AG20443 (cell line): ENCODE results near the gene LORICRIN.
"Not testable (repeated sequence)": the region's sequence is repeated elsewhere in the genome, so short reads cannot be mapped to it uniquely, and the experiment has no call there.

ENCODE experiments used
- DNase-seq: peaks from one replicate; pipeline ENCODE4 v3.0.0; 2012; ENCODE audit warnings: low spot score, mixed read lengths

The LORICRIN gene, protein sequence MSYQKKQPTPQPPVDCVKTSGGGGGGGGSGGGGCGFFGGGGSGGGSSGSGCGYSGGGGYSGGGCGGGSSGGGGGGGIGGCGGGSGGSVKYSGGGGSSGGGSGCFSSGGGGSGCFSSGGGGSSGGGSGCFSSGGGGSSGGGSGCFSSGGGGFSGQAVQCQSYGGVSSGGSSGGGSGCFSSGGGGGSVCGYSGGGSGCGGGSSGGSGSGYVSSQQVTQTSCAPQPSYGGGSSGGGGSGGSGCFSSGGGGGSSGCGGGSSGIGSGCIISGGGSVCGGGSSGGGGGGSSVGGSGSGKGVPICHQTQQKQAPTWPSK

DNA sequence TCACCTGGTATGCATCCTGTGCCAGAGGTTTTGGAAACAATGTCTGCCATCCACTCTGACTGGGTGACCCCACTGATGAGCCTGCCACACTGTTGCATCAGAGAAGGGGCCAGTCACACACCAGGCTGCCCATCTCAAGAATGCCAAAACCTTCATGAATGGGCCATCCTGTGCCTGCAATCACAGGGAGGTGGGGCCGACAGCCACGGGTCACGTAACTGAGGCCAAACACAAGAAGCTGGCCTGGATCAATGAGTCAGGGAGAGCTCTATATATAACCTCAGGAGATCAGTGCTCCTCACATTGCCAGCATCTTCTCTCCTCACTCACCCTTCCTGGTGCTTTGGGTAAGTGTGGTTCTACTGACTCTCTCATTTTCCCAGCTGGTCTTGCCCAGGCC lies at the start of gene LORICRIN:
Gene LORICRIN (plus strand): TSS at position 301 of the 400 bp plus-strand sequence. CDS start 1,263 bp downstream, outside the sequence.
- DNase-seq, result no peak

DNA sequence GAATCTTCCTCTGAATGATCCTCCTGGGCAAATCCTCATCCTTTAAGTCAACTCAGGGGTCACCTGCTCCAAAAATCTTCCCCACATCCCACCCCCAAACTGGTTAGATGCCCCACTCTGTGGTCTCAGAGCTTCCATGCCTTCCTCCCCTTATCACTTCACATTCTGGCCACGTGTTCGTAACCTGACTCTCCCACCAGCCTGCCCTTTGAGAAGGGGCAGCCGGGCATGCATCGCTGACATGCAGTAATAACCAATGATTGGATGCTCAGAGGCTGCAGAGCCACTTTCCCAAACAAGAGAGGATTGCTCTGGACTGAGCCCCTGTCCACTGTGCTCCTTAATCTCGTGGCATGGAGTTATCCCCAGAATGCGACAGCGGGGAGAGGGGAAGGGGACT lies 49.3 kb upstream of the LORICRIN start:
- DNase-seq, result no peak

DNA sequence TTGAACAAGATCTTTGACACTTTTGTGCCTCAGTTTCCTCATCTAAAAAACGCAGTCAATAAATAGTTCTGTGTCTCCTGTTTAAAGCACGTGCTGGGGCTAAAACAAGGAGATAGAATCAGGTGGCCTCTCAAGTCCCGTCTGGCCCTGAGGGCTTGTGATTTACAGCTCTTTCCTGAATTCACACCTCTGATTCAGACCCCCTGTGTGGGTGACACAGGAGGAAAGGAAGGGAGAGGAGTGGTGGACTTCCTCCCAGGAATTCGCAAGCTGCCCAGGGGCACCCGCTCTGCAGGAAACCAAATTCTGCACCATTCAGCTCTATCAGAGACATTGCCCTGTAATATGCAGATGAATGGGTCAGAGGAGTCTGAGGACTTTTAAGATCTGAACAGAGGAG lies 47.3 kb upstream of the LORICRIN start:
- DNase-seq, result no peak

DNA sequence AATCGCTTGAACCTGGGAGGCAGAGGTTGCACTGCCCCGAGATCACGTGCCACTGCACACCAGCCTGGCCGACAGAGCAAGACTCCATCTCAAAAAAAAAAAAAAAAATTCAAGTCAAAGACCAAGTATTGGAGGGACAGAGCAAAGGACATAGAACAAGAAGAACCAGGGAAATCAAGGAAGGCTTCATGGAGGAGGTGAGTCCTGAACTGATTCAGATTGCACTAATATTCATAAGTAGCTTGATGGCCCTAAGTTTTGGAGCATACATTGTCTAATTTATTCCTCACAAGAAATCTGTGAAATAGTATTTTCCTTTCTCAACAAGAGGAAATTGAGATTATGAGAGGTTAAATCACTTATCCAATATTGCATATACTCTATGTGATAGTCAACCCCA lies 46.0 kb upstream of the LORICRIN start:
- no peak for DNase-seq

DNA sequence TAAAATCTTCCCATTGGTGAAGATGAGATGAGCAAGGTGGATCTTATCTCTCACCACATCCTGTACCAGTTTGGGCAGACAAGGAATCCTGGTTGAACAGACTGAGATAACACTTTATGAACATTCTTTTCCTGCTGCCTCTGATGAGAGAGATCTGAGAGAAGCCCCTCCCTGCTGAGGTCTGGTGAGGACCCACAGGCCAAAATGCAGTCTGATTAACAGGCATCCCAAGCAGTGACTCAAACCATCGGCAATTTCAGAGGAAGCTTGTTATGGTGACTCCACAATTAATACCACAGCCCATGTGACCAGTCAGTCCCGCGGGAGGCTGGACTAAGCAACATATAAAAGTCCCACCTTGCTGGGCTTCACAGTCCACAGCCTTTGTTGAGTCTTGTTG lies 42.3 kb upstream of the LORICRIN start, which contains the start of gene PRR9:
Gene PRR9 (plus strand): TSS at position 373 of the 400 bp plus-strand sequence. CDS start 561 bp downstream, outside the sequence.
- DNase-seq, result no peak

DNA sequence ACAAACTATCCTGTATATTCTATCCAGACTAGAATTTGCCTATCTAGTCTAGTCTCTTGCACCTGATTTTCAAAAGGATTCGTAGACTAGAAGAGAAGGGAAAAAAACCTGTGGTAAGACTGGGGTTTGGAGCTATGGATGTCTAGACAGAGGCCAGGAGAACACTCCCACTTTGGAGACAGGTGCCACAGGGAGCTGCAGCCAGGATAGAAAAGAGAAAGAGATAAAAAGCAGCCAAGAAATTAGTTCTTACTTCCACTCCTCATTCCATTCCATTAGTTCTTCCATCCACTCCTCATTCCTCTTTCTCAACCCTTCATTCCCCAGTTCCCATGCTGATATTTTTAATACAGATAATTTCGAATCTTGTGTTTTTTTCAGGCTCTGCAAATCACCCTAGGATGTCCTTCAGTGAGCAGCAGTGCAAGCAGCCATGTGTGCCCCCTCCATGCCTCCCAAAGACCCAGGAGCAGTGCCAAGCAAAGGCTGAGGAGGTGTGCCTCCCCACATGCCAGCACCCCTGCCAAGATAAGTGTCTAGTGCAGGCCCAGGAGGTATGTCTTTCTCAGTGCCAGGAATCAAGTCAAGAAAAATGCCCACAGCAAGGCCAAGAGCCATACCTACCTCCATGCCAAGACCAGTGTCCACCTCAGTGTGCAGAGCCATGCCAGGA lies 41.6 kb upstream of the LORICRIN start:
- DNase-seq, result no peak

DNA sequence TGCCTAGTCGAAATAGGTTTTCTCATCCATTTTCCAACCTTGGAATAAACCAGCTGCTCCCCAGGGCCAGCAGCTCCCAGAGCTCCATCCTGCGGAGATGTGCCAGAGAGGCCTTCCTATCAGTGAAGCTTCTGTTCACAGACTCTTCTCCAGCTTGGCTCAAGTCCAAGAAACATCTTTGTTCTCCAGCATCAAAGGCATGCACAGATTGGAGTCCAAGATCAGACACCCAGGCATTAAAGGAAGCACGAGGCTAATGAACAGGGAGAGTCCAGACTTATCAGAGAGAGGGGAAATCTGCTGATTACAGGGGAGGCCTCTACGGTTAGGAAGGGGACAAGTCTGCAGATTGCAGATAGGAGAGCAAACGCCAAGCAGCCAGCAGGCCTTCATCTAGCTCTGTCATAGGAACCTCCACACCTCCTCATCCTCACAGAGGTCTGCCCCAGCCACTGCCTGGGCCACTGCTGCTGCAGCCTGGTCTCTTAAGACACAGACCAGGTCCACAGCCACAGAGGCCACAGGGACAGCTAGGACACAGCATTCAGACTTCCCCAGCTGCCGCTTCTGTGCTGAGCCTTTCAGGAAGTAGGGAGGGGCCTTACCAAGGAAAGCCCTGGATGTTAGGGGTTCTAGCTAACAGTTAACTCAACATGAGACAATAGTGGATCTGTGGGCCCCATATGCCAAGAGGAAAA lies 38.7 kb upstream of the LORICRIN start:
- no peak for DNase-seq

DNA sequence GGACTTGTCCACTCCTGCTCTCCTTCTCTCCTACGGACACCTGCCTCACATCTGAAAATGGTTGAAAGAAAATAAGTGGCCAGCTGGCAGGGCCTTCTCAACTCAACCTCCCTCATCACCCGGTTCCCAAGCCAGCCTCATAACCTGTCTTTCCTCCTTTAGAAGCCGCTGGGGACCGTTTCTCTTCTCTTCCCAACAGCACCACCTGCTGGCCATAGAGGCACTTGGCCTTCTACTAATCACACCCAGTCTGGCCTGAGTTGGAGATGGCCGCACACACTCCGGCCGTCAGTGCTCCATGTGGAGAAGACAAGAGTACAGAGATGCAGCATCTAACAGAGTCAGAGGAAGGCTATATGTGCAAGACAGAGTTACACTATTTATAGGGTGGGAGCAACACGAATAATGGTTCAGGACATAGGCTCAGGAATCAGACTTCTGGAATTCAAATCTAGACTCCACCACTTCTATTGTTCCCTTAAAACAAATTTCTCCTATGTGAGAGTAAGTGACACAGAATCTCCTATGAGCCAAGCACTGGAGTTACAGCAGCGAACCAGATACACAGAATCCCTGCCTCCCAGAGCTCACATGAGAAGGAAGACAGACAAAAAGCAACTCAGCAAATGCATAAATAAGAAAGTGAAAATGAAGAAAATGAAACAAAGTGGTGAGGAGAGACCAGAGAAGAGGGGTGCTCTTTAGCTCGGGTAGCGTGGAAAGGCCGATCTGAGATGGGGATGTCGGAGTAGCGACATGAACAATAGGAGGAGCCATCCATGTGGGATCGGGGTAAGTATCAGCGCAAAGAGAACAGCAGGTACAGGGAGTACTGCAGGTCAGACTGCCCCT lies 36.2 kb upstream of the LORICRIN start:
- peak; percentile 47 for DNase-seq

DNA sequence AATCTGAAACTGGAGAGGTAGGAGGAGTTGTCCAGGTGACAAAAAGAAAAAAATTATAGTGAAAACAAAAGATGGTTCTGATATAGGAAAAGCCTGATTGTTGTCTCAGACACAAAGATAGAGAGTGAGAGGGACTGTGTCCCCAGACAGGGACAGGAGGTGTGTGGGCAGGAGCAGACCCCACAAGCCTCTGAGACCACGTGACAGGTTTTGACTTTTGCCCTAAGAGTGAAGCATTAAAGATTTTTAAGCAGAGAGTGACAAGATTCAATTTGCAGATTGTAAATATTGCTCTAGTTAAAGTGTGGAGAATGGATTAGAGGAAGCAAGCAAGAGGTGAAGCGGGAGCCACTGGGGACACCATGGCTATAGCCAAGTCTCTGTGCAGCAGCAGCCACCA lies 31.7 kb upstream of the LORICRIN start:
- DNase-seq, result no peak

DNA sequence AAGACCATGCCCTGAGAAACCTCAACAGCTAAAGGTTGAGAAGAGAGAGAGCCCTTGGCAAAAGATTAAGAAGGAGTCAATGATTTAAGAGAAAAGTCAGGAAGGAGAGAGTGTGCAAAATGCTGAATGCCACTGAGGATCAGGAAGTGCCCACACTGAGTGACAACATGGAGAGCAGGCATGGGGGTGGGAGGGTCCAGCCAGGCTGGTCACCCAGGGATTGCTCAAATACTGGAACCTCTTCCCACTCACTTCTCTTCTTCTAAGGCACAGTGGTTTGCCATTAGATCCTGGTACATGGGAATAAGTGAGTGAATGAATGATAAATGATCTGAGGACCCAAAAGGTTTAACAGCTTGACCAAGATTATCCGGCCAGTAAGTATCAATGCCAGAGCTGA lies 31.0 kb upstream of the LORICRIN start:
- no peak for DNase-seq

DNA sequence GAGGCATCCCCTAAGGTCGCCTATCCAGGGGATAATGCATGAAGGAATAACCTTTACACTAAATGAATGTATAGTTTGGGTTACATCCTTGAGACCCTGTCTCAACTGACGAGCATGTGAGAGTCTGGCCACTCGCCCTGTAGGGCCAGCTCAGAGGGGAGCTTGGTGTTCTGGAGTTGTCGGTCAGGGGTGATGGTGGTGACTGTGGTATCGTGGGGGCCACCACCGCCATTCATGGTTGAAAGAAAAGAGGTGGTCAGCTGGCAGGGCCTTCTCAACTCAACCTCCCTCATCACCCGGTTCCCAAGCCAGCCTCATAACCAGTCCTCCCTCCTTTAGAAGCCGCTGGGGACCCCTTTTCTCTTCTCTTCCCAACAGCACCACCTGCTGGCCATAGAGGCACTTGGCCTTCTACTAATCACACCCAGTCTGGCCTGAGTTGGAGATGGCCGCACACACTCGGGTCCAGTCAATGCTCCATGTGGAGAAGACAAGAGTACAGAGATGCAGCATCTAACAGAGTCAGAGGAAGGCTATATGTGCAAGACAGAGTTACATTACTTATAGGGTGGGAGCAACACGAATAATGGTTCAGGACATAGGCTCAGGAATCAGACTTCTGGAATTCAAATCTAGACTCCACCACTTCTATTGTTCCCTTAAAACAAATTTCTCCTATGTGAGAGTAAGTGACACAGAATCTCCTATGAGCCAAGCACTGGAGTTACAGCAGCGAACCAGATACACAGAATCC lies 30.2 kb upstream of the LORICRIN start:
- not testable (repeated sequence) for DNase-seq

DNA sequence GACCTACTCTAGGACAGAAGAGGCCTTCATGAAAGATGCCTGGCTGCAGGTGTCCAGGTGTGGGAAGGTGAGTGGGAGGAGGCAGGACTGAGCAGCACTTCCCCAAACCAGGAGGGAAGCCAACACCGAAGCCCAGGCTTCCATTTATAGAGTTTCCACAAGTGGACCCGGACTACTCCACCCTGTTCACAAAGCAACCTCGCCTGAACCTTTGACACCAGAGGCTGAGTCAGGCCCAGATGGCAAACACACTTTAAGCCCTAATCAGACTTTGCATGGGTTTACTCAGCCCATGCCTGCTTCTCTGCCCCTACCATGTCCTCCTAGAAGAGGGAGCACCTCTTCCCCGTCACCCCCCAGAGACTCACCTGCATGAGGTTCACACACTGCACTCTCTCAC lies 28.1 kb upstream of the LORICRIN start:
- no peak for DNase-seq

DNA sequence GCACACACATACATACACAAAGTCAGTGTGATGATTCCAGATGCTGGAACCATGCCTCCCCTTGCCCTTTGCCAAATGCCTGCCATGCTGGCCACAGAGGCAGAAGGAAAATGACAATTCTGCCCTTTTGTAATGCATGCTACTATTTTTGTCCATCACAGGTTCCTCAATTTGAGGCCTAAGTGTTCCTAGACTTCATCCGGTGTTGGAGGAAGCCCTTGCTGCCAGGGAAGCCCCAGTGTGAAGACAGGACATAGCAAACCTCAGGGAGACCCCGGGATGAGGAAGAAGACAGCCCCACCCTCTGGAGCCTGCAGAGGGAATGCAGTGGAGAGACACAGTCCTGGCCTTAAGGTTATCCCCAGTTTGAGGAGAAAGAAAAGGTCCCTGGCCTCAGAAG lies 27.7 kb upstream of the LORICRIN start:
- DNase-seq, result no peak

DNA sequence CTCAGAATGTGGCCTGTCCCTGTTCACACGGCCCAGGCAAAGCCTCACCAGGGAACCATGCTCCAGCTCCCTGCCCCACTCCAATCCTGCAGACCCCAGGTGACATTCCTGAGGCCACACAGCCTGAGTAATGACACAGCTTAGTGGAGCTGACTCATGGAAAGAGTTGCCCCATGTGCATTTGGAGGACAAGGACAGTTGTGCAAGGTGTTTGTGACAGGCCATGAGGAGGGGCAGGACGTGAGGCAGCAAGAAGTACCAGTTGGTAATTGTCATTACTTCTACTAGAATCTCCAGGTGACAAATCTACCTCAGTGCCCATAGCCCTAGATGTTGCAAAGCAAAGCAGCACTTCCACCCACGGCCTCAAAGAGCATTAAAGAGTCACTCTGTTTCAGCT lies 26.9 kb upstream of the LORICRIN start:
- DNase-seq, result no peak

DNA sequence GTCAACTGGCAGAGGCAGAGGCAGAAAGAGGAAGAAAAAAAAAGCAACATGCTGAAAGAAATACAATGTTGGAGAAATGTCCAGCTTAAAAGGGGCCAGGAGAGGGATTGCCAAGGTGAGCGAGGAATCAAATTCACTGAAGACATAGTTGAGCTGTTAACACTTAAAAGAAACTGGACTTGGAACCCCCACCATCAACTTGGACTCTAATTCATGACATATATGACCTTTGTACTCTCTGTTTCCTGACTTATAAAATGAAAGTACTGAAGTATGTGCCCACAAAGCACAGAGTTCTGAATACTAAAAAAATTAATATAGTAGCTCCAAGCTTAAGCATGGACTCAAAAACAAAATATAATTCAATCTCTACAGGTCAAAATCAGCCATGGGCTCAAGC lies 26.0 kb upstream of the LORICRIN start:
- no peak for DNase-seq

DNA sequence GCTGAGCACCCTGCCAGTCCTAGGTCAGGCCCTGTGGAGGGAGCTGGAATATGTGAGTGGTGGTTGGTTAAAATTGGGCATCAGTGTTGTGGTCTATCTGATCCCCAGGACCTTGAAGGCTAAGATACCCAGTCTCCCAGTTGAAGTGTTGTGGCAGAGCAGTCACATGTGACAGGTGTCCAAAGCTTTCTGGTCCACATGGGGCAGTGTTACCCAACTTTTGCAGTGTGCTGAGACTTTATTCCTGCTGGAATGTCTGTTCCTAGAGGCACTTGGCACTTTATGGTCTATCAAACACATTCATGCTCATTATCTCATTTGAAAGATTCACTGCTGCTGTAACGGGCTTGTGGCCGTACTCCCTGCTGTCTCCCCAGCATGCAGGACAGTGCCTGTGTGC lies 21.0 kb upstream of the LORICRIN start:
- DNase-seq, result no peak

DNA sequence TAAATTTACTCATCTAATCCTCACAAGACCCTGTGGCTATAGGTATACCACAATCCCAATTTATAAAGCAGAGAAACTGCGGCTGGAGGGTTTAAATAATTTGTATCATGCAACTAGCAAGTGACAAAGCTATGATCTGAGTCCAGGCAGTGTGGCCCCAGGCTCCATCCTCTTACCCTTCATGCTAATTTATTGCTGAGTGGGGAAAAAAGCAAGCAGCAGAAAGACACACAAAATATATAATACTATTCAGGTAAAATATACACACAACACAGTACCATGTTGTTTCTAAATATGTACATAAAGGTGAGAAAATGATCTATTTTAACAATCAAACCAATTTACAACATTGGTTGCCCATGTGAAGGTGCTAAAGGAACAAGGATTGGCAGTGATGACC lies 17.3 kb upstream of the LORICRIN start:
- no peak for DNase-seq

DNA sequence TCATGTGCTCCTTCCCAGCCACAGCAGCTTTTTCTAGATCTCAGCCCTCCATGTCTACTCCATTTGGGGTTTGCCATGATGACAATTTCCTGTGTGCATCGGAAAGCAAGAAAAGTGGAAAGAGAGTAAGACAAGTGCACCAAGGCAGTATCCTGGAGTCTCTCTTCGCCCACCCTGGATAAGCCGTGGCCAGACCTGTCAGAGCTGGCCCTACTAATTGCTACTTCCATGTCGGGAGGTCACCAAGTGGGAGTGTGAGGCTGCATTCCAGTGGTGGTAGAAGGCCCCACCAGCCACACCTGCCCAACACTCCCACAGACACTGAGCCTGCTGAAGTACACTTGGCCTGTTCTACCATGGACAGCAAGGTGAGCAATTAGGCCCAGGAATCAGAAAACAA lies 14.0 kb upstream of the LORICRIN start:
- DNase-seq, result no peak

DNA sequence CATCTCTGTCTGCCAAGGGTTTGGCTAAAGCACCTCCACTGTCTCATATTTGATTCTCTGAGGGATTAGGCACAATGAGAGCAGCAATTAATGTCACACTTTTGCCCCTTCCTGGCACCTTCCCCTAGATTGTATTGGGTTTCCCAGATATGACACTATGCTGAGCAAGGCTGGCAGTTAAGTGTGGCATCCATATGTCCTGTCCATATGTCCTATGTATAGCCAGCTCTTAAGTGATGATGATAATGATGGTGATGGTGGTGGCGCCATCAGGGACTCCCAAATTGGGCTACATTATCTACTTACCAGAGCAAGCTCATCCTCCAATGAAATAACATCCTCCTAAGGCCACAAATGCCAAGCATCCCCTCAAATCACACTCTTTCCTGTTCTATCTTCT lies 13.5 kb upstream of the LORICRIN start:
- no peak for DNase-seq

DNA sequence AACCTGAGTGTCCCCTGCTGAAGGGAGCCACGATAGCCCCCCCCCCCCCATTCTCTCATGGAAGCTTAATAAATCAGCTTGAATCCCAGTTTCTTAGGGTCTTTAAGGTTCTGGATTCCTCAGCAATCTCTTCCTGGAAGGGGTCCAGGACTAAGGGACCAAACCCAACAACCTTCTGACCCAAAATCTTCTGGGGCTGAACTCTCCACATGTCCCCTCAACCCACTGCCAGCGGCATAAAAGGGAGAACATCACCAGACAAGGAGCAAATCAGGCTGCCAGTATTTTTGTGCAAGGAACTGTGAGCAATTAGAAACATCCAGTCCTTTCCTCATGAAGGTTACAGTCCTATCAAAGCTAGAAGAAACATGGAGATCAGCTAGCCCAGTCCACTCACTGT lies 12.7 kb upstream of the LORICRIN start:
- DNase-seq, result no peak

DNA sequence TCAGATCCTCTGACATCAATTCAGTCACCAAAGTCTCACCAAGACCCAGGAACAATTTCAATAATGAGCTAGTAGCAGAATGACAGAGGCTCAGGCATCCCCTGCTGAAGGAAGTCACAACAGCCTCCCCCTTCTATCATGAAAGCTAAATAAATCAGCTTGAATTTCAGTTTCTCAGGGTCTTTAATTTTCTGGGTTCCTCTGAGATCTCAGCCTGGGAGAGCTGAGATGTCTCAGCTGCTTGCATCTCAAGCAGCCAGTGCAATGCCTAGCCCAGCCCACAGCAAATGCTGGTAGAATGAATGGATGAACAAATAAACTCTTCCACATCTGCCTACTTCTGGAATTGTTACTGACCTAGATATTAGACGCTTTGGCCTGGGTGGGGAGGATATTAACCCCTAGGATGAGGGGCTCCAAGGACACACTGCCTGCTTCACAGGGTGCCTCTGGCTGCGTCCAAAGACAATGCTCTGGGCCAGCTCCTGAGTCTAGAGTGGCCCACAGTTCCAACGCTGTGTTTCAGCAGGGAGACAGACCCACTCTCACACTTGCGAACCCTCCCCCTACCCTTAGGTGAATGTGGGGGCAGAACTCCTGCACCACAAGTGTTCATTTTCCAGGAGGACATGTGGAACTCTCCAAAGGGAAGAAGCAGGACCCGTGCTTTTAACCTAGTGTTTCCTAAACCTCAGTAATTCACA lies 11.2 kb upstream of the LORICRIN start:
- DNase-seq, result no peak
